DND-41 (cell line): ENCODE measurements around the gene PARPBP.

Experiments
- EZH2 ChIP-seq: IDR thresholded peaks from 3 replicates; pipeline ENCODE4 v1.6.1; 2012; ENCODE audit warnings: borderline replicate concordance, low read depth, mild to moderate bottlenecking, moderate library complexity, low read length, inconsistent platforms; ENCODE audit not compliant: severe bottlenecking
- TF ChIP-seq, protein P1 (sequence below): IDR thresholded peaks from 2 replicates; pipeline ENCODE4 v1.5.1; 2012; ENCODE audit warnings: borderline replicate concordance, low read length, moderate library complexity, mild to moderate bottlenecking; ENCODE audit not compliant: poor library complexity, severe bottlenecking; ENCODE audit errors: extremely low read depth

DNA sequence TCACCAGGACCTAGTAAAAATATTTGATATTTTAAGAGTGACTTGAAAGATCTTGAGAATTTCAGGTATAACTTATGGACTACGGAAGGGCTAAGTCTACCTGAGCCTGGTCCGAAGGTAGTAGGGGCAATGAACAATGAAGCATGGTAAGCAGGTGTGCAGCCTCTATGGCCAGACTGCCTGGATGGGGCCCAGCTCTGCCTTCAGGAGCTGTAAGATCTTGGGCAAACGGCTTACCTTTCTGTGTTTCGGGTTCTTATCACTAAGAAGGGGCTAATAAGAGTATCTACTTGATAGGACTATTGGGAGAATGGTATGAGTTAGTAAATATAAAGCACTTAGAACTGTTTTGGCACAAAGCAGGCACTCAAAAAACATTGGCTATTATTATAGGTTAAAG, 39.1 kb upstream of the PARPBP start:
- TF ChIP-seq, protein P1, sequence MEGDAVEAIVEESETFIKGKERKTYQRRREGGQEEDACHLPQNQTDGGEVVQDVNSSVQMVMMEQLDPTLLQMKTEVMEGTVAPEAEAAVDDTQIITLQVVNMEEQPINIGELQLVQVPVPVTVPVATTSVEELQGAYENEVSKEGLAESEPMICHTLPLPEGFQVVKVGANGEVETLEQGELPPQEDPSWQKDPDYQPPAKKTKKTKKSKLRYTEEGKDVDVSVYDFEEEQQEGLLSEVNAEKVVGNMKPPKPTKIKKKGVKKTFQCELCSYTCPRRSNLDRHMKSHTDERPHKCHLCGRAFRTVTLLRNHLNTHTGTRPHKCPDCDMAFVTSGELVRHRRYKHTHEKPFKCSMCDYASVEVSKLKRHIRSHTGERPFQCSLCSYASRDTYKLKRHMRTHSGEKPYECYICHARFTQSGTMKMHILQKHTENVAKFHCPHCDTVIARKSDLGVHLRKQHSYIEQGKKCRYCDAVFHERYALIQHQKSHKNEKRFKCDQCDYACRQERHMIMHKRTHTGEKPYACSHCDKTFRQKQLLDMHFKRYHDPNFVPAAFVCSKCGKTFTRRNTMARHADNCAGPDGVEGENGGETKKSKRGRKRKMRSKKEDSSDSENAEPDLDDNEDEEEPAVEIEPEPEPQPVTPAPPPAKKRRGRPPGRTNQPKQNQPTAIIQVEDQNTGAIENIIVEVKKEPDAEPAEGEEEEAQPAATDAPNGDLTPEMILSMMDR = no peak
- TF ChIP-seq EZH2 = no peak
